ENCODE results near the gene KRTAP1-3. TPM values are rescaled to one million over a fixed set of nuclear protein-coding genes. Genes with fewer than 3 reads are reported as not detected.

The KRTAP1-3 gene
- polyA plus RNA-seq, 1 donor from 2014 or later = not detected

- Mint-ChIP-seq H3K9me3 (no peaks in the 10 kb centered on the region), H3K4me3 (no peak within 1 kb of the TSS), H3K4me1 (no peaks in the 10 kb centered on the region), H3K36me3 (peaks cover 3% of the 10 kb centered on the region), H3K27ac (no peak within 1 kb of the TSS), H3K27me3 (peaks cover 19% of the 10 kb centered on the region)
Observed at GRCh38 chr17:41029633-41030245, 4.9 kb downstream of the KRTAP1-3 start, which contains the start of gene KRTAP1-4. TSS of gene KRTAP1-4 (minus strand) at chr17:41030195. CDS start at chr17:41030078, 117 bp downstream.

GRCh38 chr17:41026715-41027471 lies 7.8 kb downstream of the KRTAP1-3 start, which contains the start of gene KRTAP1-5:
TSS of gene KRTAP1-5 (minus strand) at chr17:41027208. CDS start at chr17:41027155, 53 bp downstream.
- Mint-ChIP-seq H3K4me1 (no peaks in the 10 kb centered on the region), H3K4me3 (no peak within 1 kb of the TSS), H3K9me3 (no peaks in the 10 kb centered on the region), H3K27ac (no peak within 1 kb of the TSS), H3K36me3 (peaks cover 3% of the 10 kb centered on the region), H3K27me3 (peaks cover 23% of the 10 kb centered on the region)

GRCh38 chr17:41024697-41025096 lies 10.0 kb downstream of the KRTAP1-3 start:
- Mint-ChIP-seq H3K9me3 (peaks cover 3 to 6% (median 5%) of the 10 kb centered on the region in 3 donors), H3K27ac (no peak overlapping the region), H3K36me3 (peaks cover 3% of the 10 kb centered on the region), H3K27me3 (peaks cover 20% of the 10 kb centered on the region), H3K4me1 (no peaks in the 10 kb centered on the region), H3K4me3 (no peak overlapping the region)

GRCh38 chr17:41020336-41020735 lies 14.3 kb downstream of the KRTAP1-3 start:
- Mint-ChIP-seq H3K27ac (no peak overlapping the region), H3K36me3 (no peaks in the 10 kb centered on the region), H3K9me3 (peaks cover 3 to 6% (median 5%) of the 10 kb centered on the region in 3 donors), H3K4me3 (no peak overlapping the region), H3K27me3 (peaks cover 7% of the 10 kb centered on the region), H3K4me1 (no peaks in the 10 kb centered on the region)

- Mint-ChIP-seq H3K4me3 (no peak overlapping the region), H3K27ac (no peak overlapping the region), H3K9me3 (peaks cover 3 to 6% (median 5%) of the 10 kb centered on the region in 3 donors), H3K36me3 (no peaks in the 10 kb centered on the region), H3K4me1 (no peaks in the 10 kb centered on the region), H3K27me3 (peaks cover 4% of the 10 kb centered on the region)
Observed at GRCh38 chr17:41019415-41019814, 15.3 kb downstream of the KRTAP1-3 start.

GRCh38 chr17:41018541-41018940 lies 16.1 kb downstream of the KRTAP1-3 start:
- no peaks in the 10 kb centered on the region for H3K4me1 Mint-ChIP-seq
- H3K27ac Mint-ChIP-seq = no peak overlapping the region
- peaks cover 3 to 6% (median 5%) of the 10 kb centered on the region in 3 donors for H3K9me3 Mint-ChIP-seq
- H3K36me3 Mint-ChIP-seq = no peaks in the 10 kb centered on the region
- H3K27me3 Mint-ChIP-seq = peaks cover 2% of the 10 kb centered on the region
- no peak overlapping the region for H3K4me3 Mint-ChIP-seq

GRCh38 chr17:41016578-41017215 lies 18.0 kb downstream of the KRTAP1-3 start:
- Mint-ChIP-seq H3K4me1 (no peaks in the 10 kb centered on the region), H3K27me3 (no peaks in the 10 kb centered on the region), H3K4me3 (no peak overlapping the region), H3K36me3 (no peaks in the 10 kb centered on the region), H3K27ac (no peak overlapping the region), H3K9me3 (peaks cover 3 to 6% (median 4%) of the 10 kb centered on the region in 3 donors)

- Mint-ChIP-seq H3K4me1 (no peaks in the 10 kb centered on the region), H3K27ac (no peak overlapping the region), H3K4me3 (no peak overlapping the region), H3K9me3 (no peaks in the 10 kb centered on the region), H3K27me3 (no peaks in the 10 kb centered on the region), H3K36me3 (no peaks in the 10 kb centered on the region)
Observed at GRCh38 chr17:41015454-41015853, 19.2 kb downstream of the KRTAP1-3 start.

- Mint-ChIP-seq H3K4me3 (no peak overlapping the region), H3K27ac (no peak overlapping the region), H3K4me1 (no peaks in the 10 kb centered on the region), H3K36me3 (no peaks in the 10 kb centered on the region), H3K9me3 (no peaks in the 10 kb centered on the region), H3K27me3 (peaks cover 3% of the 10 kb centered on the region)
Observed at GRCh38 chr17:41013606-41014005, 21.1 kb downstream of the KRTAP1-3 start.

GRCh38 chr17:41013181-41013580 lies 21.5 kb downstream of the KRTAP1-3 start:
- Mint-ChIP-seq H3K36me3 (no peaks in the 10 kb centered on the region), H3K27me3 (peaks cover 3% of the 10 kb centered on the region), H3K4me3 (no peak overlapping the region), H3K4me1 (no peaks in the 10 kb centered on the region), H3K9me3 (no peaks in the 10 kb centered on the region), H3K27ac (no peak overlapping the region)

GRCh38 chr17:41012326-41013120 lies 22.2 kb downstream of the KRTAP1-3 start:
- no peak overlapping the region for H3K4me3 Mint-ChIP-seq
- no peak overlapping the region for H3K27ac Mint-ChIP-seq
- H3K9me3 Mint-ChIP-seq = no peaks in the 10 kb centered on the region

GRCh38 chr17:41010441-41010840 lies 24.2 kb downstream of the KRTAP1-3 start:
- Mint-ChIP-seq H3K36me3 (no peaks in the 10 kb centered on the region), H3K4me1 (no peaks in the 10 kb centered on the region), H3K4me3 (no peak overlapping the region), H3K27me3 (peaks cover 3% of the 10 kb centered on the region), H3K9me3 (no peaks in the 10 kb centered on the region), H3K27ac (no peak overlapping the region)

More at GRCh38 chr17:41012326-41013120, 22.2 kb downstream of the KRTAP1-3 start:
- Mint-ChIP-seq H3K4me1 (no peaks in the 10 kb centered on the region), H3K36me3 (no peaks in the 10 kb centered on the region), H3K27me3 (peaks cover 3% of the 10 kb centered on the region)

- Mint-ChIP-seq H3K27me3 (peaks cover 3% of the 10 kb centered on the region), H3K4me1 (no peaks in the 10 kb centered on the region)
Observed at GRCh38 chr17:41009936-41010335, 24.7 kb downstream of the KRTAP1-3 start.

GRCh38 chr17:41009301-41009760 lies 25.3 kb downstream of the KRTAP1-3 start:
- no peaks in the 10 kb centered on the region for H3K36me3 Mint-ChIP-seq
- no peaks in the 10 kb centered on the region for H3K9me3 Mint-ChIP-seq
- no peak overlapping the region for H3K27ac Mint-ChIP-seq
- H3K4me1 Mint-ChIP-seq = no peaks in the 10 kb centered on the region
- peaks cover 3% of the 10 kb centered on the region for H3K27me3 Mint-ChIP-seq
- H3K4me3 Mint-ChIP-seq = no peak overlapping the region

More at GRCh38 chr17:41009936-41010335, 24.7 kb downstream of the KRTAP1-3 start:
- H3K36me3 Mint-ChIP-seq = no peaks in the 10 kb centered on the region
- no peak overlapping the region for H3K27ac Mint-ChIP-seq
- H3K4me3 Mint-ChIP-seq = no peak overlapping the region
- no peaks in the 10 kb centered on the region for H3K9me3 Mint-ChIP-seq

Measured in IgD-negative memory B cell (primary cell).